AG09309 (cell line): ENCODE results near the gene BPGM.

ENCODE experiments used
- DNase-seq: peaks from one replicate; pipeline ENCODE4 v3.0.0-alpha.2; 2010; ENCODE audit warnings: low read depth
- H3K4me3 ChIP-seq: 2 replicates; pipeline ENCODE4 v1.5.1; 2011; ENCODE audit warnings: mild to moderate bottlenecking, low read depth, low read length, moderate library complexity; ENCODE audit not compliant: control insufficient read depth
- TF ChIP-seq, protein P1 (sequence below): IDR thresholded peaks from 2 replicates; pipeline ENCODE4 v1.5.1; 2011; ENCODE audit warnings: mild to moderate bottlenecking, low read depth, low read length, inconsistent platforms; ENCODE audit not compliant: insufficient read depth, control insufficient read depth; ENCODE audit errors: missing control alignments

BPGM gene

DNA sequence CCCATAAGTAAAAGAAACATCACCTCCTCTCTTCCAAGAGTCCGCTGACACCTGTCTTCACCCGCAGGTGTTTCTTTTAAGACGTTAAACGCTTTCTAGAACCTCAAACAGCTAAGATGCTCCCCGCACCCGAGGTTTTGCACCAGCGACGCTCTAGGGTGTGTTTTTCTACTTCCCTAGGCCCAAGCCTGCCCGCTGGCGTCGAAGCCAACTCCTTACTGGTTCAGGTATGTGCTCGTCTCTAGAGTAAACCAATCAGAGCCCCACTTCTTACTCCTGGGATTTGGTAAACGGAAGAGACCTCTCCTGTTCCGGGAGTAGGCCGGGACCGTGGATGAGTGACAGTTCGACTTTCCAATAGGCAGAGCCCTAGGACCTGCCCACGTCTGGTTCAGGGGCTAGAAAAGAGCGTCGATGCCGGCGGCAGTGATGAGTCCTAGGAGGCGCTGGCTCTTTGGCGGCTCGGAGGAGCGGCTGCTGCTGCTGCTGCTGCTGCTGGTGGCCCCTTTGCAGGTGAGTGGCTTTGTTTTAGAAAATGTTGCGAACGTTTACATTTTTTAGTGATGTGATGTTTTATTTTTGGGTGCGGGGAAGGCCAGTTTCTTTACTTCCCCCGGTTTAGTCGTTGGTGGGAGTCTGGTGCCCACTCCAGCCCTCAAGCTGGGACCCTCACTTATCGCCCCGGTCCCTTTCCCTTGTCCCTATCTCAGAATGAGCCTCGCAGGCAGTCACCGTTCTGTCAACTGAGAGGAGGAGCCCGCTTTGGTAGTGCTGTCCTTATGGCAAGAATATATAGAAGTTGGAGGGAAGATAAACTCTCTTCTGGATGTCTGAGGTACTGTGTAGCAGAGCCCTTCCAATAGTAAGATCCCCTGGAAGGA, at the start of gene BPGM:
TSS of gene BPGM (plus strand) at position 429 of the 881 bp plus-strand sequence. CDS start 14,655 bp downstream, outside the sequence.
- peak within 1 kb of the TSS; percentile 81 for H3K4me3 ChIP-seq
- TF ChIP-seq, protein P1, sequence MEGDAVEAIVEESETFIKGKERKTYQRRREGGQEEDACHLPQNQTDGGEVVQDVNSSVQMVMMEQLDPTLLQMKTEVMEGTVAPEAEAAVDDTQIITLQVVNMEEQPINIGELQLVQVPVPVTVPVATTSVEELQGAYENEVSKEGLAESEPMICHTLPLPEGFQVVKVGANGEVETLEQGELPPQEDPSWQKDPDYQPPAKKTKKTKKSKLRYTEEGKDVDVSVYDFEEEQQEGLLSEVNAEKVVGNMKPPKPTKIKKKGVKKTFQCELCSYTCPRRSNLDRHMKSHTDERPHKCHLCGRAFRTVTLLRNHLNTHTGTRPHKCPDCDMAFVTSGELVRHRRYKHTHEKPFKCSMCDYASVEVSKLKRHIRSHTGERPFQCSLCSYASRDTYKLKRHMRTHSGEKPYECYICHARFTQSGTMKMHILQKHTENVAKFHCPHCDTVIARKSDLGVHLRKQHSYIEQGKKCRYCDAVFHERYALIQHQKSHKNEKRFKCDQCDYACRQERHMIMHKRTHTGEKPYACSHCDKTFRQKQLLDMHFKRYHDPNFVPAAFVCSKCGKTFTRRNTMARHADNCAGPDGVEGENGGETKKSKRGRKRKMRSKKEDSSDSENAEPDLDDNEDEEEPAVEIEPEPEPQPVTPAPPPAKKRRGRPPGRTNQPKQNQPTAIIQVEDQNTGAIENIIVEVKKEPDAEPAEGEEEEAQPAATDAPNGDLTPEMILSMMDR: peak; percentile 43
- peak; percentile 100 for DNase-seq

DNA sequence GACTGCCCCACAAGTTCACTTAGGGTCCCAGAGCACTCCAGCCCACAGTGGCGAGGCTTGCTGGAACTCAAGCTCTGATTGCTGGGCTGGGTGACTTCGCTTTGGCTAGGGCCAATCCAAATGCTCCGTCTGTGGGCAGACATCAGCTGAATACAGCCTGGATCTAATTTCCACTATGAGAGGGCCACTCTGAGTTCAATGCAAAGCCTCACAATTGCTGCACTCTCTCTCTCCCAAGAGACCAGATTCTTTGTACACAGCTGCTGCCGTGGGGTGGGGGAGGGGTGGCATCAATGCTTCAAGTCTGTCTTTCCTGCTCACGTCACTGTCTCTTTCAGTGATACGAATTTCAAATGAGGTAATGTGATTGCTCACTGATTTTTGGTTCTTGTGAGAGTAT, 47.3 kb upstream of the BPGM start:
- no peak for DNase-seq
- TF ChIP-seq, protein P1: no peak
- H3K4me3 ChIP-seq: no peak overlapping the region

DNA sequence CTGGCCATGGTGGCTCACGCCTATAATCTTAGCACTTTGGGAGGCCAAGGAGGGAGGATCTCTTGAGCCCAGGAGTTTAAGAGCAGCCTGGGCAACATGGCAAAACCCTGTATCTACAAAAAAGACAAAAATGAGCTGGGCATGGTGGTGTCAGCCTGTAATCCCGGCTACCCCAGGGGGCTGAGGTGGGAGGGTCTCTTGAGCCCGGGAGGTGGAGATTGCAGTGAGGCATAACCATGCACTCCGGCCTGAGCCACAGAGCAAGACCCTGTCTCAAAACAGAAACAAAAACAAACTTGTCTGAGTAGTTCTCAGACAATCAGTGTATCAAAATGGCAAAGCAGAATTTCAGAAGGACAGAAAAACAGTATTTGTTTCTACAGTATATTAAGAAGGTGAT, 45.2 kb upstream of the BPGM start:
- no peak overlapping the region for H3K4me3 ChIP-seq
- TF ChIP-seq, protein P1: no peak
- no peak for DNase-seq

DNA sequence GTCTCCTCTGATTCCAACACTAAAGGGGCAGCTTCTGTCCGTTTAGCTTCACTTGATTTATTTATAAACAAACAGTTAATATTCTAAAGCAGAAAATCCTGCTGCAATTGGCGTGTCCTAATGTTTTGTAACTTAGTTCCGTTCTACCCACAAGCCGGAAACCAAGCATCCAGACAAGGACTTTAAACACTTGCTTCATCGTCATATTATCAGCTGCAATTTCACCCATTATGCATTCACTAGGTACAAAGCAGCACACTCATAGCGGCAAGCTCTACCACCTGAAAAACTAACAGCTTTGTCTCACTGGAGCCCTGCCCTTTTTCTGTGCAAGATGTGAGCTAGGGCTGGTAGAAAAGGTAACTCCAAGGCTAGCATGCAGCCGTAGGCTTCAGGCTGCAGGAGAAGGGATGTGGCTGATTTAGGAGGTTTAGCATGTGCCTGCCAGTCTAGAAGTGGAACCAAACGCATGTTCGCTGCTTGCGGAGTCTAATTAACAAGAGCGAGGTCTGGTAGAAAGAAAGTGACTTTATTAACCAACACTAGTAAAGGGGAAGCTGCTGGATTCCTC, 43.7 kb upstream of the BPGM start:
- peak overlapping the region; percentile 14 for H3K4me3 ChIP-seq
- DNase-seq: no peak
- TF ChIP-seq, protein P1: no peak

DNA sequence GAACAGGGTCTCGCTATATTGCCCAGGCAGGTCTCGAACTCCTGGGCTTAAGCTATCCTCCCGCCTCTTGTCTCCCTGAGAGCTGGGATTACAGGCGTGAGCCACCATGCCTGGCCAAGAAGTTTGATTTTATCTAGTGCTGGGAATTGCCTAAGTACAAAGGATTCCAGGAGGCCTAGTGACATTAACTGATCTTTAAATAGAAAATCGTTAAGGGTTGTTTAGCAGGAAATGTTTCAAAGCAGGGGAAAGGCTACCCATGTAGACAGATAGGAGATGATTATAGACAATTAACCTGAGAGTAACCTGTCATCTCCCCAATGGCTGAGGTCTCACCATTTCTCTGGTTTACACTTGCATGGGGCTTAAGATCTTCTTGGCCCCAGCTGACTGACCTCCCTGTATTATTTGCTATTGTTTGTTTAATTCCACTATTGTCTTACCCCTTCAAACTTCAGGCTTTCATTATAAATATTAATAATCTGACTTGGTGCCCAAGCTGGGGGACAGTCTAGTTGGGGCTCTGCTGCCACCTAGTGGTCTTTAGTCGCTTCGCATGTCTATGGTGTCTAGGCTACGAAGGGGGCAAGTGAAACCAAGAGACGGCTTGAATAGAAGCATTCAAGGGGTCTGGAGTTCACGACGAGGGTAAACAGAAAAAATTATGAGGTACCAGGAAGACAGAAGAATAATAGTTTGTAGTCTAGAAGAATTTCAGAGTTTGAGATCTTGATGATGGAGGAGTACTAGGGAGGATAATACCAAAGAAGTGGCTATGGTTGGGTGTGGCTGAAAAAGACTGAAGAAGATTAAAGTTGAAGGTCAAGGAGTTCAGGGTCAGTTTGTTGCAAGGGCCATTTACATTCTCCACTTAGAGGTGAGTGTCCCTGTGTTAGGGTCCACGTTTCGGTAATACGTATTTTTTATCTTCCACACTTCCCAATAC, 40.4 kb upstream of the BPGM start:
- TF ChIP-seq, protein P1: peak; percentile 91
- H3K4me3 ChIP-seq: no peak overlapping the region

DNA sequence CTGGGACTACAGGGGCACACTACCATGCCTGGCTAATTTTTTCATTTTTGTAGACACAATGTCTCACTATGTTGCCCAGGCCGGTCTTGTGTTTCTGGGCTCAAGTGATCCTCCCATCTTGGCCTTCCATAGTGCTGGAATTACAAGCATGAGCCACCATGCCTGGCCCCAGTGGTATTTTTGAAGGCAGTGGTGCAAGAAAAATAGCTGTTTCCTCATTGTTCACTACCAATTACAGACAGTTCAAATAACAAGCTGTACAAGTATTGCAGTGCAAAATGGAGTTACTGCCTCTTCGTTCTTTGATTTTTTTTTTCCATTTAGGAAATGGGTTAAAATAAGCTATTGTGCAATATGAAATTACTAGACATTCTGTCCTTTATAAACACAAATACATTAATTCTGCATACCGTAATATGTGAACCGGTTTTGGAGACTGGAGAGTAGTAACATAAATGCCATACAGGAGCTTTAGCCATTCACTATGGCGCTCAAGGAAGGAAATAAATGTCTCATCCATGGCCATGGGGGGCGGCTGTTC, 35.0 kb upstream of the BPGM start:
- TF ChIP-seq, protein P1: no peak
- H3K4me3 ChIP-seq: no peak overlapping the region
- no peak for DNase-seq

More for the DNA sequence above, 40.4 kb upstream of the BPGM start:
- no peak for DNase-seq
